HG03095 (cell line): ENCODE results near the gene TIAM2.
"Not testable (repeated sequence)": the region's sequence is repeated elsewhere in the genome, so short reads cannot be mapped to it uniquely, and the experiment has no call there.

Source experiments
- ATAC-seq: cut with Tn5 transposase; IDR thresholded peaks from one replicate; pipeline ENCODE4 v1.9.1; 2021; ENCODE audit warnings: moderate library complexity; ENCODE audit not compliant: unreplicated experiment

Gene TIAM2

DNA sequence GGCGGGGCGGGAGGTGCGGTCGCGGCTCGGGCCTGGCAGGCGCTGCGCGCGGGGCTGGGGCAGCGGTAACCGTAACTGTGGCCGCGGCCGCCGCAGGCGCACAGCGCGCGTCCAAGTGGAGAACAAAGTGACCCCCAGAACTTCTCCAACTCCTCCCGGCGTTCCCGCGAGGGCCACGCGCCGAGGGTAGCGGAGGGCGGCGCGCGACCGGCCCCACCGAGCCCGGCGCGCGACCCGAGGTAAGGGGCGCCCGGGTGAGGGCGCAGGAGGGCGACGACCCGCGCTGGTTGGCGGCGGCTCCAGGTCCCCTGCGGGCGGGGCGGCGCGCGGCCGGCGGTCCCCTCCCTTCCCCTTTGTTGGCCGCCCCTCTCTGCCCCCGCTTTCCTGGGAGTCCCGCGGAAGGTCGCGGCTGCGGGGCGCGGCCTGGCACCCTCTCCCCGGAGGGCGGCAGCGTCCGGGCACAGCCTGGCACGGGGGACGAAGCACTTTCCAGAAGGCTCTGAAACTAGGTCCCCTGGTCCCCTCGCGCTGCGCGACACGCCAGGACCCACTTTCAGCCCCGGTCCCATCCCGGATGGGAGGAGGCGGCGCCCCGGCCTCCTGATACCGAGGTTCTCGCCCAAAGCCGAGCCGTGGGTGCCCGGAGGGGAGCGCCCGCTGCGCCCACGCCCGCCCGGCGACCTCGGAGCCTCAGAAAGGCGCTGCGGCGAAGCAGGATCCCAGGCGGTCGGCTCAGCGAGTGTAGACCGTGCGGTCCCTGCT is at the start of gene TIAM2:
TIAM2 (plus strand) TSS at position 62 of the 762 bp plus-strand sequence. CDS start 133,909 bp downstream, outside the sequence.
- ATAC-seq = no peak

DNA sequence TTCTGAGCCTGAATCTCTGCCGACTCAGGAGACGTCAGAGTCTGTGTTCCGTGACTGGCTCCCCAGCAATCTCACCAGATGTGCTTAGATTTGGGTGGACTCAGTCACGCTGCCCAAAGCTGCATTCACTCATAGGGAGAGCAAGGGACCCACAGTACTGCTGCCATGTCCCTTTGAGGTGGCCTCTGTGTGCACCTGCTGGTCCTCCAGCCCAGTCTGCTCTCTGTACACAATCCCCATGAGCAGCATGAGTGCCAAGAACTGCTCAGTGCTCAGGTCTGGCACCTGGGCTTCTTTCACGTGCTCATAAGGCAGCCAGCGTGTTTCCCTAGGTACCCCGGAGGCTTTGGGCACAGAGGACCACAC is 44.2 kb upstream of the TIAM2 start:
- no peak for ATAC-seq

DNA sequence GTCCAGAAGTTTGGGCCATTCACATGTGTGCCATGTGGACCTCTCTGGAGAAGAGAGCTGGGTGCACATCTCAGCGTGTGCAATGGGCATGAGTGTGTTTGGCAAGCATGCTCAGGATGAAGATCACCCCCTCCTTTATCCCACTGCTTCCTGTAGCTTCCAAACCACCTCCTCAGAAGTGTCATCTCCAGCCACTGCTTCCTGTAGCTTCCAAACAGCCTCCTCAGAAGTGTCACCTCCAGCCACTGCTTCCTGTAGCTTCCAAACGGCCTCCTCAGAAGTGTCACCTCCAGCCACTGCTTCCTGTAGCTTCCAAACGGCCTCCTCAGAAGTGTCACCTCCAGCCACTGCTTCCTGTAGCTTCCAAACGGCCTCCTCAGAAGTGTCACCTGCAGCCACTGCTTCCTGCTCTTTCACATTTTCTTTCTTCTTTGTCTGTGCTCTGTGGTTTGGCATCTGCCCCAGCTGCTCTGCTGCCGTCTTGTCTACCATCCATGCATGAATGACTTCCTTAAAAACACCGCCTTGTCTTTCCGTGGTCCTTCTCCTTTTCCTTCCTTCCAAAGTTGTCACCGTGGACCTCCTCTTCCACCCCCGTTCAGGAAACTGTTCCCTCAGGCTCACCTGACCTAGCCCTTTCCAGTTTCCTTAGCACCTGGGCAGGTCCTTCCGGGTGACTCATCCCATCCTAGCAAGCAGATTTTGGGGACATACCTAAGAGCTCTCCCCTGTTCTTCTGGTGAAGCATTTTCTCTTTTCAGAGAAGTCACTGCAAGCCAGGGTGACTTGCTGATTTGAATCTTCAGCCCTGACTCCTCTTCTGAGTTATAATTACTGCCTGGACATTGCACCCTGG is 43.5 kb upstream of the TIAM2 start:
- ATAC-seq = peak; percentile 77

DNA sequence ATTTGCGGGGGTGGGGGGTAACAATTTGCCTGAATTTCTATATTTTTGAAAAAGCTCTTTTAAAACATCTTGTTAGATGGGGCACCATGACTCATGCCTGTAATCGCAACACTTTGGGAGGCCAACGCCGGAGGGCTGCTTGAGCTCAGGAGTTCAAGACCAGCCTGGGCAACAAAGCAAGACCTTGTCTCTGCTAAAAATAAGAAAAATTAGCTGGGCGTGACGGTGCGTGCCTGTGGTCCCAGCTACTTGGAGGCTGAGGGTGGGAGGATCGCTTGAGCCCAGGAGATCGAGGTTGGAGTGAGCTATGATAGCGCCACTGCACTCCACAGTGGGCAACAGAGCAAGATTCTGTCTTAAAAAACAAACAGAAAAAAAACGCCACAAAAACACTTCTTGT is 41.5 kb upstream of the TIAM2 start:
- ATAC-seq = no peak

DNA sequence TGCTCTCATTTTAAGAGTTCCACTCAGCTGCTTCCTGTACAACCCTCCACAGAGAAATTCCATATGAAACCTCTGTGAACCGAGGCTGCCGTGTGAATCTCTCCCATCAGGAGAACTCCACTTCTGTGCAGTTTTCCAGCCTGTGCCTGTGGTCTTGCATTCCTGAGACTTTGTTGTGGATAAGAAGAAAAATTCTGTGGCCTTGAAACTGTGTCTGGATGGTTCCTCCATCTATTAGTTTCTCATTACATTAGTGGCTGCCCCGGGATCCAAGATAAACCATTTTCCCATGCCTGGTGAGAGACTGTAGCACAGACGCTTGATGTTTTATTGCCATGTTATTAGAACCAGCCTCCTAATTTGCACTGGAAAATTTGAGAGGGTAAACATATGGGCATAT is 40.8 kb upstream of the TIAM2 start:
- ATAC-seq = no peak

DNA sequence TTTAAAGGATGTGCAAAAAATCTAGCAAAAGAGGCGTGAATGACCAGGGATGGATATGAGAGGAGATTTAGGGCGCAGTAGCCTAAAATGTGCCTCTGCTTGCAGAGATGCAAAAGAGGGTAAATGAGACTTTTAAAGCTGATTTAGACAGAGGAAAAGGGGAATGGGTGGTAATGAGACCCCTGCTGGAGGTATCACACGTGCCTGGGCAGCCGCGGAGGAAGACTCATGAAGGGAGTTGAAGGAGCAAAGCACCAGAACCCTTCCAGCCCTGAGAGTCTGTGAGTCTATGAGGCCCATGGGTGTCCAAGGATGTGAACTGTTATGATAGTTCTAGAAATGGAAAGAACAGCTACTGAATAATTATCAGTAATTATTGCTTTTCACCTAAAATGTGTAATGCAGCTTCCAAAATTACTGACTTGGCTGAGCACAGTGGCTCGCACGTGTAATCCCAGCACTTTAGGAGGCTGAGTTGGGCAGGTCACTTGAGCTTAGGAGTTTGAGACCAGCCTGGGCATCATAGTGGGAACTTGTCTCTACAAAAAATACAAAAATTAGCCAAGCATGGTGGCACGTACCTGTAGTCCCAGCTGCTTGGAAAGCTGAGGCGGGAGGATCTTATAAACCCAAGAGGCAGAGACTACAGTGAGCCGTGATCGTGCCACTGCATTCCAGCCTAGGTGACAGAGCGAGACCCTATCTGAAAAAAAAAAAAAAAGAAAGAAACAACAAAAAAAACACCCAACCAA is 38.2 kb upstream of the TIAM2 start:
- ATAC-seq = no peak

DNA sequence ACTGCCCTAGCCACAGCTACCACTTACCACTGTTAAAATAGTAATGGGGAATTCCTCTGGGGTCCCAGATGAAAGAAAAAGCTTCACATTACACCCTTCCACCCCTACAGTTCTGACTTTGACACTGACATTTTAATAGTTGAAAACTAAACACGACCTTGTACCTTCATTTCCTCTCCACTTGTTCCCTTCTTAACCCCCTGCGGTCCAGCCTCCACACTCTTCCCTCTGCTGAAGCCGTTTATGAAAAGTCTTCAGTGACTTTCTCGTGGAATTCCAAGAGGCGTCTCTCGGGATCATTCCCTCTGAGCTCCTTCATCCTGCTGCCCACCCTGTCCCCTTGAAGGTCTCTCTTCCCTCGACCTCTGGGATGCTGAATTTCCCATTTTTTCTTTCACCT is 36.6 kb upstream of the TIAM2 start:
- ATAC-seq = no peak

DNA sequence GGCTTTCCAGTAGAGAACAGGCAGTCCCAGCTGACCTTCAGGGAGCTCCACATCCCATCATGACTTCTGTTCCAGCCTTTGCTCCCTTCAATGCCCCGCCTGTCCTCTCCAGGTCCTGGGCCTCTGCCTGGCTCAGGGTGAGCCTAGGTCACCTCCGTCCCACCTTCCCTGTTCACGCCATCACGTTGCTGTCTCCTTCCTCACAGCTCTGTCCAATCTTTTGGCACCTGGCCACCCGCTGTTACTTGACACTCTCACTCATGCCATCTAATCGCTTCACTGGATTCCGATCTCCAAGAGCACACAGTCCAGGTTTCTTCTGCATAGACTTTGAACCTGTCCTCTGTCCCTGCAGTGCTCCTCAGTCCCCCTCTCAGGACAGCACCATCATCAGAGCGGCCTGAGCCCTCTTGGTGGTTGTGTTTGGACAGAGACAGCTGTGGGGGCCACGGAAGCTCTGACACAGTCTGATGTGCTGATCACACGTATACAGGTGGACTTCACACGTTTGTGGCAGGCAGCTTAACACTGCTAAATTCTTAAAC is 34.7 kb upstream of the TIAM2 start:
- no peak for ATAC-seq

DNA sequence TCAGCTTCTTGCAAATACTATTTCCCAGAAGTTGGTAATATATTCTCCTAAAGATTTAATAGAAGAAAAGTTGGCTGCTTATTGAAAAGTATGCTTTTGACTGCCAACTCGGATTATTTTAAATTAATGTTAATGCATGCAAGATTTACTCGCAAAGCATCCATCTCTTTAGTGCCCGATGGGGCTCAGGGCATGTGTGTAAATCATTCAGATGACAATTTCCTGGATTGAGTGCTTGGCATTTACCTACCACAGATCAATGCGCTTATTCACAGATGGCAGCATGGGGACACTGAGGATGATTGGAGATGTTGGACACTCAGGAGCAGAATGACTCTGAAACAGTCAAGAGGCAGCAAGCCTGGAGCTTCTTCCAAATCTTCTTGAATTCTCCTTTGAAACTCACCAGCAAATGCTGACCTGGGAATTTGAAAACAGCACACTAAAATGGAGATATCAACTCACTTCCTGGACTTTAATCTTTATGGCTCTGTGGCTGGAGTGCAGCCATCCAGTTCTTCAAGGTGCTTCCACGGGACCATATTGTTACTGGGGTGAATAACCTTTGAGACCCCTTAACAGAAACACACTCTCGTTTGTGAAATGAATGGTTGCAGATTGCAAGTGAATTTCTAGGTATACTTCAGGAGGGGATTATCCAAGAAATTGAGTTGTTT is 34.1 kb upstream of the TIAM2 start:
- ATAC-seq = no peak

DNA sequence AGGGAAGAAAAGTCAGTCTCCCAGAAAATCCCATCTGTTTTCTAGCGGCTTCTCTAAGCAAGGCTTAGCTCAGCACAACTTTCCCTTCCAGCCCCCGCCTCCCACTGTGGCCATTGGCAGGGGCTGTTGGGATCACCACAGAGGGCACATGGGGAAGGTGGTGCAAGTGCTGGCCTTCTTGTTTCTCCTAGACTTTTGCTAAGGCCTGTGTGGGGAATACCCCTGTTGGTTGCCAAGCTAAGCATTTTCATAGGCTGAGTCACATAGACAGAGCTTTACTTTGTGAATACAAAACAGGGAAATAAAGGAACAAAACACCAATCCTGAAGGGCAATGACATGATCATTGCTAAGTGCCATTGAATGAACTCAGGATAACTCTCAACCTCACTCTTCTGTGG is 32.4 kb upstream of the TIAM2 start:
- no peak for ATAC-seq

DNA sequence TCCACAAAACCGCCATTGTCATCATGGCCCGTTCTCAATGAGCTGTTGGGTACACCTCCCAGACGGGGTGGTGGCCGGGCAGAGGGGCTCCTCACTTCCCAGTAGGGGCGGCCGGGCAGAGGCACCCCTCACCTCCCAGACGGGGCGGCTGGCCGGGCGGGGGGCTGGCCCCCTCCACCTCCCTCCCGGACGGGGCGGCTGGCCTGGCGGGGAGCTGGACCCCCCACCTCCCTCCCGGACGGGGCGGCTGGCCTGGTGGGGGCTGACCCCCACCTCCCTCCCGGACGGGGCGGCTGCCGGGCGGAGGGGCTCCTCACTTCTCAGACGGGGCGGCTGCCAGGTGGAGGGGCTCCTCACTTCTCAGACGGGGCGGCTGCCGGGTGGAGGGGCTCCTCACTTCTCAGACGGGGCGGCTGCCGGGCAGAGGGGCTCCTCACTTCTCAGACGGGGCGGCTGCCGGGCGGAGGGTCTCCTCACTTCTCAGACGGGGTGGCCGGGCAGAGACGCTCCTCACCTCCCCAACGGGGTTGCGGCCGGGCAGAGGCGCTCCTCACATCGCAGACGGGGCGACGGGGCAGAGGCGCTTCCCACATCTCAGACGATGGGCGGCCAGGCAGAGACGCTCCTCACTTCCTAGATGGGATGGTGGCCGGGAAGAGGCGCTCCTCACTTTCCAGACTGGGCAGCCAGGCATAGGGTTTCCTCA is 28.9 kb upstream of the TIAM2 start:
- not testable (repeated sequence) for ATAC-seq

DNA sequence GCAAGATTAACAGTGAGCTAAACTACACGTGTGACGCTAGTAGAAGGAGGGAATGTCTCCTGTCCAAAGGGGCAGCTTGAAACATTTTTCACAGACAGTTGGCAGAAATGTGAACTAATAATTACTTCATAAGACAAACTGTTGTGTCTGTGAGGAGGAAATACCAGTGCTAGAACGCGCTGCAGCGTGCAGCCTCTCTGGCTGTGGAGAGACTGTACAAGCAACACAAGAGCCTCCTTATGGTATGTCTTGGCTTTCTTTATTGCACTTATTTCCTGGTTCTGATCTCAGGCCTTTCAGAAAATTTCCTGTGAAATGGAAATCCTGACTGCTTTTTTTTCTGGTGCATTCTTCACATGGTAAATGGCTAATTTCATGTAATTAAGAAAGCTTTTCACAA is 25.3 kb upstream of the TIAM2 start:
- no peak for ATAC-seq

DNA sequence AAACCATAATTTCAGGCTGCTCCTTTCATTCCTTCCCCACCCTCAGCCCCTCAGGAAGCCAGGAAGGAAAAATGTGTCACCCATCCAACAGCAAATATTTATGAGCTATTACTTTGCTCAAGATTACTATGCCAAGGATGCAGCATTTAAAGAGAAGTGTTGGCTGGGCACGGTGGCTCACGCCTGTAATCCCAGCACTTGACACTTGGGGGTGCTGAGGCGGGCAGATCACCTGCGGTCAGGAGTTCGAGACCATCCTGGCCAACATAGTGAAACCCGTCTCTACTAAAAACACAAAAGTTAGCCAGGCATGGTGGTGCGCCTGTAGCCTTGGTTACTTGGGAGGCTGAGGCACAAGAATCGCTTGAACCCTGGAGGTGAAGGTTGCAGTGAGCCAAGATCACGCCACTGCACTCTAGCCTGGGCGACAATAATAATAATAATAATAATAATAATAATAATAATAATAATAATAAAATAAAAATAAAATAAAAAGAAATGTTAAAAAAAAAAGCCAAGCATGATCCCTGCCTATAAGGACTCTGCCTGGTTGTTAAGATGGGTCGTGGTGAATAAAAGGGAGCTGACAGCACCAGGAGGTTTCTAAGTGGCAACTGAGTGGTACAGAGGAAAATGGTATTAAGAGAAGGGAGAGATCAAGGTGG is 20.5 kb upstream of the TIAM2 start:
- no peak for ATAC-seq

DNA sequence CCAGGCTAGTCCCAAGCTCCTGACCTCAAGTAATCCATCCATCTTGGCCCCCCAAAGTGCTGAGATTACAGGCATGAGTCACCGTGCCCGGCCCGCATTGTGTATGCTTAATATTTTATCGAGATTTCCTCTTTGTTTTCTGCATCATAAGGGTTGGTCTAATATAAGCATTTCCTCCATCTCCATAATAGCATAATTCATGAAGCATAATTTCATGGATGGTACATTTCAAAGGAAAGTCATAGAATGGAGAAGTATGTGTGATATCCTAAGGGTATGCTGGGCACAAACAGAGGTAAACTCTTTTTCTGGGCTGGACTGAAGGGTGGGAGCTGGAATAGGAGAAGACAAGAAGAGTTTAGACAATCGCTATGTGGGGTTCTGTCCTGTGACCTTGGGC is 17.5 kb upstream of the TIAM2 start:
- no peak for ATAC-seq

DNA sequence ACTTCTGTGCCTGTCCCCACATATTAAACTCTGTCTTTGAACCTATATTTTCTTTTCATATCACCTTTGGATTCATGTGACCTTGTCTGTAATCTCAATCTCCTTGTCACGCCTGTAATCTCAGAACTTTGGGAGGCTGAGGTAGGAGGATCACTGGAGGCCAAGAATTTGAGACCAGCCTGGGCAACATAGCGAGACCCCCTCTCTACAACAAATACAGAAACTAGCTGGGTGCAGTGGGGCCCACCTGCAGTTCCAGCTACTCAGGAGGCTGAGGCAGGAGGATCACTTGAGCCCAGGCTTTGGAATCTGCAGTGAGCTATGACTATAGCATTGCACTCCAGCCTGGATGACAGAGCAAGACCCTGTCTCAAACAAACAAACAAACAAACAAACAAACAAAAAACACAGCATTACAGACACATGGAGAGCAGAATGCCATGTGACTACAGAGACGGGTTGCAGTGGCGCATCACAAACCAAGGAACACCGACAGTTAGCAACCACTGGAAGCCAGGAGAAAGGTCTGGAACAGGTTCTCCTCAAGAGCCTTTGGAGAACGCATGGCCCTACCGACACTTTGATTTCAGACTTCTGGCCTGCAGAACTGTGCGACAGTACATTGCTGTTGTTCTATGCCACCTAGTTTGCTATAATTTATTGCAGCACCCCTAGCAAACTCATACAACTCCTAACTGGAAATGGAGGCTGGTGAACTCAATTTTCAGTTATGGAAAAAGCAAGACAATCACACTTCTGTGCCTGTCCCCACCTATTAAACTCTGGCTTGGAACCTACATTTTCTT is 14.6 kb upstream of the TIAM2 start:
- ATAC-seq = no peak

DNA sequence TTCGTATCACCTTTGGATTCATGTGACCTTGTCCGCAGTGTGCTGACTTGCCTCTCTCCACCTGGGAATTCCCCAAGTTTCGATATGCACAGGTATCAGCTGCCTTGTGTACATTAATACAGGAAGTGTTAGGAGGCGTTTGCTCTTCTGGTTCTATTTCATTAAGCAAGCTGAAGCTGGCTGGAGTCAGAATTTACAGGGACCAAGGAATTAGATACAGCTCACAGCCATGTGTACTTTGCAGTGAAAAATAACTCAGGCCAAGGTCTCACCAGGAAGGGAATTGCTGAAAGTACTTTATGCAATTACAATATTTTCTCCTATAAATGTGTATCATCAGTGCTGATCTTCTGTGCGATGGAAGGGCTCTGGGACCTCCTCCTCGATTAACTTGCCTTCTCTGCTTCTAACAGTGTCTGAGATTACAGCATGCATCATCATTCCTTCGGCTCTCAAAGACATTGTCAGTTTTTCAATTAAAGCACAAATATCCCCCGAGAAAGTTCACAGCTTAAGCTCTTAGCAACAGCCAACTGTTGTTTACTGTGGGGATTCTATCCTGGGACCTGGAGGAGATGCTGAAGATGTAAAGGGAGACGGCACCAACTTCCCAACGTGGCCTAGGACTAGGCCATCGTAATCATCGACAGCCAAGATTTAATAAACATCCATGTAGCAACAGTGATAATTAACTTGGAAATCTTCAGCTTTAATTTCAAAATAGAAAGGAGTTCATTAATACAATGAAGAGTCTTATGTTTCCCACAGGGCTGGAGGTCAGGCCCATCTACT is 13.8 kb upstream of the TIAM2 start:
- ATAC-seq = peak; percentile 88

DNA sequence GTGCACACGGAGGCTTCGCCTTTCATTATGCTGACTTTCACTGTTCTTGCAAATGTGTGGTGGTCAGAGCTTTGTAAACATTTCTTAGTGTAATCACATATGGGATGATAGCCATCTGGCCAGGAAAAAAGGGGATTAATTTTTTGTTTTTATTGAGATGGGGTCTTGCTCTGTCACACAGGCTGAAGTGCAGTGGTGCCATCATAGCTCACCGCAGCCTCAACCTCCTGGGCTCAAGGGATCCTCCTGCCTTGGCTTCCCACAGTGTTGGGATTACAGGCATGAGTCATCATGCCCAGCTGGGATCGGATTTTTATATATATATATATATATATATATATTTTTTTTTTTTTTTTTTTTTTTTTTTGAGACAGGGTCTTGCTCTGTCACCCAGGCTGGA is 11.0 kb upstream of the TIAM2 start:
- ATAC-seq = no peak

DNA sequence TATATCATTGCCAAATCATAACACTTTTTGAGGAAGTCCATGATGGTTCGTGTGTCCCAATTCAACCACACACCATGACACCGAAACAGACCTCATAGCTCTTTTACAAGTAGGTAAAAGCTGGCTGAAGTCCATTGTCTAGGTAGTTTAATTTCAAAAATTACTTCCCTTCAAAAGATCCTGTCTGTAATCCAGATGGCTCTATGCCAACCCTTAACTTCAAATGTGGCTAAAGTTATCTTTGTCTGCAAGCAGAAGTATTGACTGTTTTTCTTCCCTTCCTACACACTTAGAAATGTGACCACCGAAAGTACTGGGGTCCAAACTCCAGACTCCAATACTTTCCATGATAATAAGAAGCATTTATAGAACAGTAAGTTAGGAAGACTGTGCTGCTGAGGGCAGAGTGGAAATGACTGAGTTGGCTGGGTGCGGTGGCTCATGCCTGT is 8.3 kb upstream of the TIAM2 start:
- ATAC-seq = no peak
